ENCODE results near the gene PCYT1B. TPM values are rescaled to one million over a fixed set of nuclear protein-coding genes. Genes with fewer than 3 reads are reported as not detected.
"Not testable (repeated sequence)": the region's sequence is repeated elsewhere in the genome, so short reads cannot be mapped to it uniquely, and the experiment has no call there.

Gene PCYT1B
- total RNA-seq, 4 donors from 2014 or later, result 5.8 to 11.7 (median 9.5) TPM

DNA sequence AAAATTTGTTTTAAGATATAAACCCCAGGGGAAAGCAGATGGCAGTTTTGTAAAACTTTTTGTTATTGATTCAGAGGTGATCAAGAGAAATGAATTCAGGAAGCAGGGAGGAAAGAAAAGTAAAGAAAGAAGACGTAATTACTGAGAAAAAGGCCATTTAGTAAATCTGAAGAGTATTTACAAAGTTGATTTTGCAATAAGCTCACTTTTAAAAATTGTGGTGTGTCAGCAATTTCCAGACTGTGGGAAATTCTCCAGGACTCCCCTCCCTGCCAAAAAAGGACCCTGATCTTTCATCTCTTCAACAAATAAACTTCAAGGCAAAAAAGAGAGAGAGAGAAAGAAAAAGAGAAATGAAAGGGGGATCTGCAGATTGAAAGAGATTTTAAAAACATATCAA, 36.6 kb downstream of the PCYT1B start:
- Histone ChIP-seq H3K27ac (replicated peaks in 1 of 4) (no peak overlapping the region), H3K9me3 (no peaks in the 10 kb centered on the region), H3K4me3 (no peak overlapping the region), H3K27me3 (no peaks in the 10 kb centered on the region), H3K36me3 (no peaks in the 10 kb centered on the region), H3K4me1 (no peaks in the 10 kb centered on the region)
- TF ChIP-seq, protein P1, sequence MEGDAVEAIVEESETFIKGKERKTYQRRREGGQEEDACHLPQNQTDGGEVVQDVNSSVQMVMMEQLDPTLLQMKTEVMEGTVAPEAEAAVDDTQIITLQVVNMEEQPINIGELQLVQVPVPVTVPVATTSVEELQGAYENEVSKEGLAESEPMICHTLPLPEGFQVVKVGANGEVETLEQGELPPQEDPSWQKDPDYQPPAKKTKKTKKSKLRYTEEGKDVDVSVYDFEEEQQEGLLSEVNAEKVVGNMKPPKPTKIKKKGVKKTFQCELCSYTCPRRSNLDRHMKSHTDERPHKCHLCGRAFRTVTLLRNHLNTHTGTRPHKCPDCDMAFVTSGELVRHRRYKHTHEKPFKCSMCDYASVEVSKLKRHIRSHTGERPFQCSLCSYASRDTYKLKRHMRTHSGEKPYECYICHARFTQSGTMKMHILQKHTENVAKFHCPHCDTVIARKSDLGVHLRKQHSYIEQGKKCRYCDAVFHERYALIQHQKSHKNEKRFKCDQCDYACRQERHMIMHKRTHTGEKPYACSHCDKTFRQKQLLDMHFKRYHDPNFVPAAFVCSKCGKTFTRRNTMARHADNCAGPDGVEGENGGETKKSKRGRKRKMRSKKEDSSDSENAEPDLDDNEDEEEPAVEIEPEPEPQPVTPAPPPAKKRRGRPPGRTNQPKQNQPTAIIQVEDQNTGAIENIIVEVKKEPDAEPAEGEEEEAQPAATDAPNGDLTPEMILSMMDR (IDR thresholded peaks at IDR 0.05), result no peak
- TF ChIP-seq EP300 (IDR thresholded peaks at IDR 0.05) (no peak), POLR2A (IDR thresholded peaks at IDR 0.05; ENCODE audit: low read depth) (no peak)
- DNase-seq (ENCODE audit: extremely low spot score), result no peak
- intact Hi-C loops (cut with DNase I), result no loop called here
- WGBS, result 45% methylated on average over 1 of the region's 1 CpG

DNA sequence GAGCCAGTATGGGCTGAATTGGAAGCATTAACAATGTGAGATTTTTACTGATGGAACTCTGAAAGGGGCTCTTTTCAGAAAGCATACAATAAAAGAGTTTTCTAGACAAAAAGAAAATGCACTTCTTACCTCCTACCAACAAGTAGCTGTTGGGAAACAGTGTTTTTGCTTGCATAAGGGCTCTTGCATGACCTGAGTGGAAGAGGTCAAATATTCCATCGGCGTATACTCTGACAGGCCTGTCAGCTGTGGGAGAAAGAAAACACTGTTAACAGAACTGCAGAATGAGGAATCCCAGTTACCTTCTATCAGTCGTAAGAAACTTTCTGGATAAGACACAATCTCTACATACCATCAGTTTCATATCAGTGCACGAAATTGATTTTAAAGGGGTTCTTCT, 39.5 kb downstream of the PCYT1B start:
- 58% methylated on average over 4 of the region's 4 CpGs for WGBS
- Histone ChIP-seq H3K27me3 (no peaks in the 10 kb centered on the region), H3K36me3 (no peaks in the 10 kb centered on the region), H3K4me3 (no peak overlapping the region), H3K27ac (replicated peaks in 1 of 4) (no peak overlapping the region), H3K4me1 (no peaks in the 10 kb centered on the region), H3K9me3 (no peaks in the 10 kb centered on the region)
- no peak for DNase-seq (ENCODE audit: extremely low spot score)
- TF ChIP-seq, protein P1 (IDR thresholded peaks at IDR 0.05), result no peak
- intact Hi-C loops (cut with DNase I), result no loop called here

DNA sequence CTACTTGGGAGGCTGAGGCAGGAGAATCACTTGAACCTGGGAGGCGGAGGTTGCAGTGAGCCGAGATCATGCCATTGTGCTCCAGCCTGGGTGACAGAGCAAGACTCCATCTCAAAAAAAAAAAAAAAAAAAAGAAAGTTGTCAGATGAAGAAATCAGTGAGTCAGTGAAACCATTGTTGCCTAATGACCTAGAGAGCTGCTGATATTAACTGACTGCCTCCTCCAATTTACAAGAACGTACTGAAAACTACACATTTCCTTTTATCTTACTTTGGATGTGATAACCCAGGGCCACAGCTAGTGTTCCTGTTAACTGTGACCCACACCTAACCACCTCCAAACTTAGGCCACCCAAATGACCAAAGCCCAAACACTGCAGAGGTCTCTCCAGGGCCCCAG, 41.2 kb downstream of the PCYT1B start:
- intact Hi-C loops (cut with DNase I); H3K4me3 ChIP-seq; H3K27ac ChIP-seq (replicated peaks in 1 of 4); H3K36me3 ChIP-seq; H3K9me3 ChIP-seq; DNase-seq (ENCODE audit: extremely low spot score); H3K4me1 ChIP-seq; H3K27me3 ChIP-seq: not testable (repeated sequence)
- WGBS, result 87% methylated on average over 3 of the region's 3 CpGs

DNA sequence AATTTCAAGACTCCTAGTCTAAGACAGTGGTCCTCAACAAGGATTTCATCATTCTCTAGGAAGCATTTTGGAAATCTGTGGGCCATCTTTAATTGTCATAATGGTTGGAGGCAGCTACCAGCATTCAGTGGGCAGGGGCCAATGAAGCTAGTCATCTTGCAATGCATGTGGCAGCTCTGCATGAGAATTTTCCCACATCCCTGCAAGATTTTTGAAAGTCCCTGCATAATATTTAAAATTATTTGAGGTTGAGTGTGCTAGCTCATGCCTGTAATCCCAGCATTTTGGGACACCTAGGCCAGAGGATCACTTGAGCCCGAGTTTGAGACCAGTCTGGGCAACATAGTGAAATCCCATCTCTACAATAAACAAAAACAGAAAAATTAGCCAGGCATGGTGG, 44.0 kb downstream of the PCYT1B start:
- H3K4me1 ChIP-seq, result no peaks in the 10 kb centered on the region
- no peak for DNase-seq (ENCODE audit: extremely low spot score)
- H3K4me3 ChIP-seq, result no peak overlapping the region
- intact Hi-C loops (cut with DNase I), result no loop called here
- no peaks in the 10 kb centered on the region for H3K27me3 ChIP-seq
- TF ChIP-seq, protein P1 (IDR thresholded peaks at IDR 0.05), result no peak
- TF ChIP-seq EP300 (IDR thresholded peaks at IDR 0.05) (no peak), POLR2AphosphoS5 (IDR thresholded peaks at IDR 0.05) (no peak), POLR2A (IDR thresholded peaks at IDR 0.05; ENCODE audit: low read depth) (no peak)
- no peaks in the 10 kb centered on the region for H3K9me3 ChIP-seq
- 63% methylated on average over 1 of the region's 1 CpG for WGBS
- H3K27ac ChIP-seq (replicated peaks in 1 of 4), result no peak overlapping the region
- no peaks in the 10 kb centered on the region for H3K36me3 ChIP-seq

- intact Hi-C loops (cut with DNase I), result no loop called here
- Histone ChIP-seq H3K9me3 (no peaks in the 10 kb centered on the region), H3K36me3 (no peaks in the 10 kb centered on the region), H3K27ac (replicated peaks in 1 of 4) (no peak overlapping the region), H3K4me3 (no peak overlapping the region), H3K27me3 (no peaks in the 10 kb centered on the region), H3K4me1 (no peaks in the 10 kb centered on the region)
- TF ChIP-seq EP300 (IDR thresholded peaks at IDR 0.05) (no peak), POLR2AphosphoS5 (IDR thresholded peaks at IDR 0.05) (no peak), POLR2A (IDR thresholded peaks at IDR 0.05; ENCODE audit: low read depth) (no peak)
- TF ChIP-seq, protein P1 (IDR thresholded peaks at IDR 0.05), result no peak
- no peak for DNase-seq (ENCODE audit: extremely low spot score)
- 73% methylated on average over 4 of the region's 4 CpGs for WGBS
Measured at GRCh38 chrX:24601858-24602257, 45.3 kb downstream of the PCYT1B start.
